HepG2 (cell line): Measurements from ENCODE around the gene PHF3. TPM values are rescaled to one million over a fixed set of nuclear protein-coding genes. Genes with fewer than 3 reads are reported as not detected.
A peak's percentile ranks its signal among the peaks of the same experiment; 100 is the strongest.

Experiments
- ATAC-seq: fragments of 200-7000 bp; cut with Tn5 transposase; 3 replicates; pipeline ENCODE4 v1.9.1; 2020; ENCODE audit warnings: mild to moderate bottlenecking, moderate library complexity
- BruUV-seq: library from RNA; stranded (reverse); fragments of 400-500 nt; replicated peaks from 2 replicates; lab custom pipeline; 2021; lab: Mats Ljungman, UMichigan
- CTCF ChIA-PET: fragments of 300-600 bp; formaldehyde crosslinking; extraction: SDS; loops from one replicate; lab custom pipeline; 2021; ENCODE audit warnings: low total read pairs, inconsistent platforms, low intra/inter-chr PET ratio; lab: Yijun Ruan, JAX
- POLR2A ChIA-PET: fragments of 350-600 bp; sonication (Branson Sonifier 250); formaldehyde crosslinking; loops from one replicate; lab custom pipeline; 2020; ENCODE audit warnings: antibody characterized with exemption, inconsistent platforms; lab: Yijun Ruan, JAX
- DNase-seq: peaks from one replicate; pipeline ENCODE4 v3.0.0-alpha.2; 2015; ENCODE audit warnings: low spot score
- FAIRE-seq: peaks from 3 replicates; lab custom pipeline; 2011; peaks lifted over from hg19 to GRCh38; lab: Jason Lieb, UNC
- H2AFZ ChIP-seq: one replicate; pipeline ENCODE4 v1.6.1; 2011; ENCODE audit warnings: low read length, inconsistent platforms
- H3K27ac ChIP-seq: fragments of 300-600 bp; 3 replicates; pipeline ENCODE4 v1.8.0; 2011; ENCODE audit warnings: mixed run types, mild to moderate bottlenecking, mixed read lengths, low read length, inconsistent platforms; ENCODE audit not compliant: insufficient read depth; ENCODE audit errors: extremely low read length
- H3K27me3 ChIP-seq, 2 experiments: fragments of 200-600 bp in 1 of 2; 2 replicates in 1 of 2; 3 replicates in 1 of 2; pipeline versions ENCODE4 v1.6.0 to v1.8.0; 2011; ENCODE audit warnings: low read length in 2 of 2, mild to moderate bottlenecking in 2 of 2, moderate library complexity in 2 of 2, inconsistent platforms in 1 of 2; ENCODE audit not compliant: insufficient read depth in 2 of 2, control insufficient read depth in 1 of 2
- H3K36me3 ChIP-seq, 2 experiments: fragments of 200-600 bp in 1 of 2; replicated peaks in 1 of 2; 2 replicates in 1 of 2; 3 replicates in 1 of 2; pipeline versions ENCODE4 v1.5.1 to v1.8.0; 2011; ENCODE audit warnings: low read length in 2 of 2, inconsistent platforms in 1 of 2; ENCODE audit not compliant: insufficient read depth in 2 of 2, control insufficient read depth in 1 of 2
- H3K4me1 ChIP-seq: 2 replicates; pipeline ENCODE4 v1.5.1; 2012; ENCODE audit warnings: low read length, inconsistent platforms; ENCODE audit not compliant: insufficient read depth
- H3K4me2 ChIP-seq: 2 replicates; pipeline ENCODE4 v1.6.0; 2011; ENCODE audit warnings: low read depth, low read length, inconsistent platforms
- H3K4me3 ChIP-seq, 3 experiments: fragments of 200-600 bp in 1 of 3; sonication (generic), shearing (Covaris generic) in 1 of 3; replicated peaks in 1 of 3; 2 replicates each; pipeline ENCODE4 v1.5.1; 2011 to 2016; ENCODE audit warnings: low read length in 3 of 3, inconsistent platforms in 2 of 3, low read depth in 2 of 3, mild to moderate bottlenecking in 2 of 3, control low read depth in 1 of 3, mixed read lengths in 1 of 3; ENCODE audit not compliant: insufficient read depth in 1 of 3
- H3K79me2 ChIP-seq: one replicate; pipeline ENCODE4 v1.6.1; 2011; ENCODE audit warnings: low read length, inconsistent platforms; ENCODE audit not compliant: insufficient read depth
- H3K9ac ChIP-seq: 2 replicates; pipeline ENCODE4 v1.6.0; 2011; ENCODE audit warnings: mild to moderate bottlenecking, low read depth, low read length, inconsistent platforms; ENCODE audit not compliant: insufficient read depth
- H3K9me3 ChIP-seq: 2 replicates; pipeline ENCODE4 v1.5.1; 2012; ENCODE audit warnings: mild to moderate bottlenecking, low read length
- H4K20me1 ChIP-seq: 2 replicates; pipeline ENCODE4 v1.6.0; 2011; ENCODE audit warnings: inconsistent platforms, mild to moderate bottlenecking, low read length, moderate library complexity; ENCODE audit not compliant: insufficient read depth
- MIER3 ChIP-seq: IDR thresholded peaks from 2 replicates; pipeline ENCODE4 v1.6.1; 2016; ENCODE audit warnings: missing compliant biosample characterization, borderline replicate concordance
- MLXIP ChIP-seq: sonication (generic); formaldehyde crosslinking; IDR thresholded peaks from 2 replicates; pipeline ENCODE4 v1.9.0; 2021; ENCODE audit warnings: missing genetic modification reagents, borderline replicate concordance
- RARA ChIP-seq: IDR thresholded peaks from 2 replicates; pipeline ENCODE4 v1.6.1; 2016; ENCODE audit warnings: missing genetic modification reagents, missing compliant biosample characterization
- ZKSCAN1 ChIP-seq: fragments of 150-350 bp; IDR thresholded peaks from 2 replicates; pipeline ENCODE4 v1.6.1; 2014; ENCODE audit warnings: low read length
- ZNF33A ChIP-seq: sonication (generic); formaldehyde crosslinking; IDR thresholded peaks from 2 replicates; pipeline ENCODE4 v1.5.1; 2020; ENCODE audit warnings: missing genetic modification reagents, mild to moderate bottlenecking, moderate library complexity, borderline replicate concordance
- WGBS: methylation state at CpG from one replicate; pipeline ENCODE4 v1.1.6; 2017; ENCODE audit warnings: low lambda C conversion rate; 5-methylcytosine and 5-hydroxymethylcytosine counted together
- in situ Hi-C: cut with HindIII; loops from 2 replicates; pipeline ENCODE4 v1.10.0; 2017; ENCODE audit warnings: low pct_unique_long_range_greater_than_20kb; ENCODE audit not compliant: extremely low pct_ligation_motif_present
- intact Hi-C: fragments of 100-400 bp; cut with micrococcal nuclease; formaldehyde crosslinking; loops from one replicate; pipeline ENCODE4 v1.10.0; 2022; ENCODE audit not compliant: unreplicated experiment
- polyA plus RNA-seq, 8 experiments: library from polyadenylated mRNA; depleted of rRNA in 3 of 8; stranded (reverse) in 7 of 8; unstranded in 1 of 8; fragments of >200 nt; fragmentation: Illumina TruSeq in 4 of 8; extraction: Trizol in 4 of 8; gene quantifications; 2 replicates each; pipeline versions ENCODE4 v1.2.1 to v1.2.3, GENCODE V29; 2011 to 2016; ENCODE audit warnings: low read depth in 4 of 8, missing spikeins in 1 of 8, mixed read lengths in 1 of 8; ENCODE audit not compliant: insufficient read depth in 1 of 8
- total RNA-seq, 5 experiments: library from RNA; depleted of rRNA; stranded (reverse); fragments of >200 nt; fragmentation: Illumina TruSeq; extraction: Trizol; gene quantifications; 2 replicates each; pipeline ENCODE4 v1.2.3, GENCODE V29; 2016; ENCODE audit warnings: low read depth in 1 of 5

PHF3 gene
- total and polyA plus RNA-seq, 2 of the 13 experiments (the other 11 are each of a cell fraction or from before 2014, with no cell fraction given) = 19.8 to 70.4 TPM

- in situ Hi-C loops (no loop called here), intact Hi-C loops (no loop called here)
- FAIRE-seq = no peak
- H3K4me1 ChIP-seq = peaks cover 10% of the 10 kb centered on the region
- 0% methylated on average over 2 of the region's 2 CpGs for WGBS
- TF ChIP-seq RARA (CRISPR knock-in tag) (peak; percentile 50; the same call in 1 of the 2 replicates), MLXIP (CRISPR knock-in tag) (no peak), ZNF33A (CRISPR knock-in tag) (0 out of 2 replicates have a peak, but pooled peaks have one; percentile 22), ZKSCAN1 (0 out of 2 replicates have a peak, but pooled peaks have one; percentile 34), MIER3 (CRISPR knock-in tag) (no peak)
- no peaks in the 10 kb centered on the region for H3K9me3 ChIP-seq
- no peak overlapping the region for H3K9ac ChIP-seq
- no peak overlapping the region for H3K27ac ChIP-seq
- H3K79me2 ChIP-seq = no peaks in the 10 kb centered on the region
- BruUV-seq = no TSS peak
- peaks cover 0 to 6% of the 10 kb centered on the region in 2 experiments; a peak in 2 of 5 replicates for H3K27me3 ChIP-seq
- CTCF ChIA-PET = no interaction called here
- H2AFZ ChIP-seq = no peak overlapping the region
- no peak overlapping the region for H3K4me3 ChIP-seq
- H3K36me3 ChIP-seq = no peaks in the 10 kb centered on the region
- POLR2A ChIA-PET = interaction anchor here (1.0 to 1.9 kb wide), 2 partner anchors 9 to 12 kb away, joined by 4 to 5 read pairs; partner anchors contain the start of gene PHF3
- H4K20me1 ChIP-seq = no peaks in the 10 kb centered on the region
- H3K4me2 ChIP-seq = 0 out of 2 replicates have a peak overlapping the region, but pooled peaks have one; percentile 9
- ATAC-seq = peak; percentile 56; the same call in 2 of the 3 replicates
- no peak for DNase-seq
These were observed 11.5 kb upstream of the PHF3 start for GRCh38 chr6:63624091-63624490.
